T-helper 1 cell treated with Interleukin-12 subunit alpha and Interleukin-12 subunit beta and Interleukin-4 antibody, amounts not matched to agents 30 μg/mL and 1 μg/mL, for 36 hours (primary cell): ENCODE results near the gene KLRC4.
"Not testable (repeated sequence)": the region's sequence is repeated elsewhere in the genome, so short reads cannot be mapped to it uniquely, and the experiment has no call there.

Source experiments
- H3K27ac Mint-ChIP-seq: one replicate; pipeline ENCODE4 v1.8.0; 2021; ENCODE audit warnings: mild to moderate bottlenecking, mixed read lengths
- H3K27me3 Mint-ChIP-seq: one replicate; pipeline ENCODE4 v1.8.0; 2021; ENCODE audit warnings: low read depth, mixed read lengths
- H3K36me3 Mint-ChIP-seq: one replicate; pipeline ENCODE4 v1.8.0; 2021; ENCODE audit warnings: low read depth, mixed read lengths
- H3K4me1 Mint-ChIP-seq: one replicate; pipeline ENCODE4 v1.8.0; 2021; ENCODE audit warnings: low read depth, mixed read lengths
- H3K4me3 Mint-ChIP-seq: one replicate; pipeline ENCODE4 v1.8.0; 2021; ENCODE audit warnings: mild to moderate bottlenecking, moderate library complexity, mixed read lengths
- H3K9me3 Mint-ChIP-seq: one replicate; pipeline ENCODE4 v1.8.0; 2021; ENCODE audit warnings: mixed read lengths

KLRC4 gene

DNA sequence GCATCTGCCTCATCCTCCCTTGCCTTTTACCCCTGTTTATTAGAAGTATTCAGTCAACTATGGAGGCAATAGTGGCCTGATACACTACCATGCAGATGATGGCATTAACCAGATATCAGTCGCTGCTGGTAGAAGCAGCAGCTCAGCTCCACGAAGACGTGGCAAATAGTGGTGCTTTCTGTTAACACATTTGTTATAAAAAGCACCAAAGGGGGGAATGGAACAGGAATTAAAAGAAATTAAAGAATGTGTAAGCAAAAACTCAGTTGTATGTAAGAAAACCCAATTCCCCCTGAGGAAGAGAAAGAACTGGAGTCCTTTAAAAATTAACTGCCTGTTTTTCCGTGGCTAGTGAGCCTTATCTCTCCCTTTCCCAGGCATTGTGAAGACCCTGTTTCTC lies 41.8 kb downstream of the KLRC4 start:
- H3K4me1 Mint-ChIP-seq, H3K36me3 Mint-ChIP-seq, H3K4me3 Mint-ChIP-seq: not testable (repeated sequence)

GRCh38 chr12:10366875-10367274 lies 42.7 kb downstream of the KLRC4 start:
- Mint-ChIP-seq H3K4me1 (no peaks in the 10 kb centered on the region), H3K27me3 (peaks cover 27% of the 10 kb centered on the region), H3K9me3 (peaks cover 5% of the 10 kb centered on the region), H3K36me3 (no peaks in the 10 kb centered on the region), H3K27ac (no peak overlapping the region), H3K4me3 (no peak overlapping the region)

More for the DNA sequence above, 41.8 kb downstream of the KLRC4 start:
- not testable (repeated sequence) for H3K9me3 Mint-ChIP-seq, H3K27ac Mint-ChIP-seq
- peaks cover 30% of the 10 kb centered on the region for H3K27me3 Mint-ChIP-seq

- Mint-ChIP-seq H3K9me3 (peaks cover 5% of the 10 kb centered on the region), H3K4me3 (no peak overlapping the region), H3K27ac (no peak overlapping the region), H3K36me3 (no peaks in the 10 kb centered on the region), H3K4me1 (no peaks in the 10 kb centered on the region), H3K27me3 (peaks cover 29% of the 10 kb centered on the region)
Measured at GRCh38 chr12:10365696-10366405, 43.7 kb downstream of the KLRC4 start.

DNA sequence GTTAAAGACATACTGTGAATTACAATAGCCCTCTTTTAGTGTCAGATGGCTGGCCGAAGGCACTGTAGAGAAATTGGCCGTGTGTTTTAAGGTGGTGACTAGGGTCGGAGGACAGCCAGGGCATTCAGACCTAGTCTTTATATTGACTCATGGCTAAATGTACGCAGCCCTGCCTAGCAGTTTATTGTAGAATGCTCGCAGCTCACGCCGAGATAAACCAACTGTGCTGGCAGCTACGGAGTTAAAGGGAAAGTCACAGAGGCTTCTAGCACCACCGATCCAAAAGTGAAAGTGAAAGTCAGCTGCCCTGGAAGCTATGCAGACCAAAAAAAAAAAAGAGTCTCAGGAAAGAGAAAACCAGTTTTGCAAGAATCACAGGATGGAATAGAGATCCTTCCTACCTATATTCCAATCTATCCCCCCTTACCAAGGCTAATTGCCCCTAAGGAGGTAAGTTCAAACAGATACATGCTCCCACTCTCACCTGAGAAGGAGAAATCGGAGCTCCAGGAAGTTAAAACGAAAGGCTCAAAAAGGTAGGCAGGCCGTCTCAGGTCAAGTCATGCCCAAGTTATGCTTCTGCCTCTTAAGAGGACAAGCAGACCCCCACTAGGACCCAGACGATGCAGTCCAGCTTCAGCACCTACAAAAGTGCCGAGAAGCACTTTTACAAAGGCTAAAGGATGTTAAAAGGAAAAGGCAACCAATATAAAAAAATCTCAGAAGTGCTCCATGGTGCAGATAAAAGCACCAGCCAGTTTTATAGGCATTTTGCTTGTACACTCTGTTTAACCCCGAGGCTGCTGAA lies 44.5 kb downstream of the KLRC4 start:
- Mint-ChIP-seq H3K4me1 (no peaks in the 10 kb centered on the region), H3K36me3 (no peaks in the 10 kb centered on the region), H3K27me3 (peaks cover 34% of the 10 kb centered on the region), H3K4me3 (no peak overlapping the region), H3K27ac (no peak overlapping the region), H3K9me3 (peaks cover 5% of the 10 kb centered on the region)

- Mint-ChIP-seq H3K9me3 (peaks cover 5% of the 10 kb centered on the region), H3K27ac (no peak overlapping the region), H3K27me3 (peaks cover 34% of the 10 kb centered on the region), H3K4me1 (no peaks in the 10 kb centered on the region), H3K36me3 (no peaks in the 10 kb centered on the region), H3K4me3 (no peak overlapping the region)
Measured at GRCh38 chr12:10363914-10364814, 45.4 kb downstream of the KLRC4 start.

DNA sequence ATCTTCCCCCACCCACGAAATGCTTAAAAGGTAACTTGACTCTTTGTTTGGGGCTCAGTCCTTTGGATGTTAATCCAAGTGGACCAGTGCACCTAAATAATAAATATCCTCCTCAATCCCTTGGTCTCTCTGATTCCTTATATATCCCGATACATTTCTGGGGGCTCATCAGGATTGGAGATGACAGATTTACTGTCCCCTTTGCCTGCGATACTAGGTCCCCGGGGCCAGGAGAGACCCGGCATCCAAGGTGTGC lies 46.0 kb downstream of the KLRC4 start:
- Mint-ChIP-seq H3K9me3 (peaks cover 5% of the 10 kb centered on the region), H3K4me3 (no peak overlapping the region), H3K4me1 (no peaks in the 10 kb centered on the region), H3K27ac (no peak overlapping the region), H3K27me3 (peaks cover 36% of the 10 kb centered on the region), H3K36me3 (no peaks in the 10 kb centered on the region)

- H3K36me3 Mint-ChIP-seq: no peaks in the 10 kb centered on the region
- H3K4me1 Mint-ChIP-seq: no peaks in the 10 kb centered on the region
- no peak overlapping the region for H3K4me3 Mint-ChIP-seq
- peaks cover 31% of the 10 kb centered on the region for H3K27me3 Mint-ChIP-seq
- no peak overlapping the region for H3K27ac Mint-ChIP-seq
- peaks cover 2% of the 10 kb centered on the region for H3K9me3 Mint-ChIP-seq
Measured at GRCh38 chr12:10362828-10363657, 46.5 kb downstream of the KLRC4 start.

DNA sequence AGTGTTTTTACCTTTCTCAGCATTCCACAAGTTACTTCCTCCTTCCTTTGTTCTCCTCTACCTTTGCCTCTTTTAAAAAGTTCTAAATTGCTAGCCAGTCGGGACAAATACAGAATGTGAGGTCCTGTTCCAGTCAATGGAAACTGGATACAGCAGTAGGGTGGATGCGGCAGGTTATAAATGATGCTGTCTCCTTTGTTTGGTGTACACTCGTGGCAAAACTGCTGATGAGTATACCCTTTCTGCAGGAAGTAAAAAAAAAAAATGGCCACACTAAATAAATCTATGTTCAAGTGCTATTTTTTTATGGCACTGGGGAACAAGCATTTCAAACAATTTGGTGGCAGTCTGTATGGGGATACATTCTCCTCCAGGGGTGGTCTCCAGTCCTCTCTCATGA lies 47.2 kb downstream of the KLRC4 start:
- no peaks in the 10 kb centered on the region for H3K9me3 Mint-ChIP-seq
- H3K4me3 Mint-ChIP-seq: no peak overlapping the region
- no peaks in the 10 kb centered on the region for H3K4me1 Mint-ChIP-seq
- no peak overlapping the region for H3K27ac Mint-ChIP-seq
- peaks cover 34% of the 10 kb centered on the region for H3K27me3 Mint-ChIP-seq
- H3K36me3 Mint-ChIP-seq: no peaks in the 10 kb centered on the region

- H3K27ac Mint-ChIP-seq: no peak overlapping the region
- H3K4me3 Mint-ChIP-seq: no peak overlapping the region
- no peaks in the 10 kb centered on the region for H3K9me3 Mint-ChIP-seq
- no peaks in the 10 kb centered on the region for H3K36me3 Mint-ChIP-seq
- no peaks in the 10 kb centered on the region for H3K4me1 Mint-ChIP-seq
- H3K27me3 Mint-ChIP-seq: peaks cover 34% of the 10 kb centered on the region
Measured at GRCh38 chr12:10361622-10362021, 47.9 kb downstream of the KLRC4 start.

GRCh38 chr12:10361084-10361483 lies 48.5 kb downstream of the KLRC4 start:
- Mint-ChIP-seq H3K27ac (no peak overlapping the region), H3K27me3 (peaks cover 37% of the 10 kb centered on the region), H3K9me3 (no peaks in the 10 kb centered on the region), H3K36me3 (no peaks in the 10 kb centered on the region), H3K4me3 (no peak overlapping the region), H3K4me1 (no peaks in the 10 kb centered on the region)

GRCh38 chr12:10358969-10359368 lies 50.6 kb downstream of the KLRC4 start:
- H3K4me3 Mint-ChIP-seq: no peak overlapping the region
- no peaks in the 10 kb centered on the region for H3K36me3 Mint-ChIP-seq
- H3K27ac Mint-ChIP-seq: no peak overlapping the region
- H3K9me3 Mint-ChIP-seq: no peaks in the 10 kb centered on the region
- H3K4me1 Mint-ChIP-seq: no peaks in the 10 kb centered on the region
- H3K27me3 Mint-ChIP-seq: peaks cover 44% of the 10 kb centered on the region

GRCh38 chr12:10358131-10358530 lies 51.4 kb downstream of the KLRC4 start:
- peaks cover 47% of the 10 kb centered on the region for H3K27me3 Mint-ChIP-seq
- no peak overlapping the region for H3K4me3 Mint-ChIP-seq
- H3K9me3 Mint-ChIP-seq: no peaks in the 10 kb centered on the region
- no peaks in the 10 kb centered on the region for H3K36me3 Mint-ChIP-seq
- no peak overlapping the region for H3K27ac Mint-ChIP-seq
- no peaks in the 10 kb centered on the region for H3K4me1 Mint-ChIP-seq
